ENCODE data around the gene SLC39A13. TPM values are rescaled to one million over a fixed set of nuclear protein-coding genes. Genes with fewer than 3 reads are reported as not detected.

SLC39A13 gene
- total RNA-seq, 4 donors from 2014 or later, result 19.9 to 56.9 (median 43.1) TPM

GRCh38 chr11:47360341-47360740 lies 48.0 kb upstream of the SLC39A13 start:
- H3K27me3 ChIP-seq, result no peaks in the 10 kb centered on the region
- no peaks in the 10 kb centered on the region for H3K36me3 ChIP-seq
- peaks cover 0 to 4% (median 0%) of the 10 kb centered on the region in 4 donors for H3K4me1 ChIP-seq
- TF ChIP-seq CTCF (IDR thresholded peaks at IDR 0.05) (no peak), EP300 (IDR thresholded peaks at IDR 0.05; ENCODE audit: low read depth) (no peak), POLR2A (IDR thresholded peaks at IDR 0.05) (no peak), POLR2AphosphoS5 (IDR thresholded peaks at IDR 0.05) (no peak)
- intact Hi-C loops (cut with DNase I; ENCODE audit: low total_unique reads), result no loop called here
- 90 to 94% methylated on average over 3 to 15 of the region's 15 CpGs for WGBS, 2 donors (ENCODE audit: low coverage in 1 of 2)
- DNase-seq, result no peak
- in situ Hi-C loops (cut with MboI; ENCODE audit: low pct_ligation_motif_present in 1 of 4, low pct_unique_long_range_greater_than_20kb in 1 of 4, low sequenced_read_pairs in 3 of 4), result loop anchor here in 1 of 4 donors (25.0 kb wide), 1 partner anchor 173 kb away; the partner anchor contains the start of genes ARFGAP2 and PACSIN3
- H3K9me3 ChIP-seq, result no peaks in the 10 kb centered on the region
- no peak overlapping the region for H3K27ac ChIP-seq
- no peak overlapping the region for H3K4me3 ChIP-seq

- no peaks in the 10 kb centered on the region for H3K9me3 ChIP-seq
- H3K27ac ChIP-seq, result no peak overlapping the region
- H3K4me3 ChIP-seq, result no peak overlapping the region
- TF ChIP-seq EP300 (IDR thresholded peaks at IDR 0.05; ENCODE audit: low read depth) (no peak), CTCF (IDR thresholded peaks at IDR 0.05) (no peak), POLR2AphosphoS5 (IDR thresholded peaks at IDR 0.05) (no peak), POLR2A (IDR thresholded peaks at IDR 0.05) (no peak)
- no peaks in the 10 kb centered on the region for H3K4me1 ChIP-seq
- H3K27me3 ChIP-seq, result no peaks in the 10 kb centered on the region
- in situ Hi-C loops (cut with MboI; ENCODE audit: low pct_ligation_motif_present in 1 of 4, low pct_unique_long_range_greater_than_20kb in 1 of 4, low sequenced_read_pairs in 3 of 4), result loop anchor here in 1 of 4 donors (25.0 kb wide), 1 partner anchor 174 kb away; the partner anchor contains the start of genes ARFGAP2 and PACSIN3
- 80 to 83% methylated on average over 6 to 13 of the region's 13 CpGs for WGBS, 2 donors (ENCODE audit: low coverage in 1 of 2)
- DNase-seq, result no peak
- no peaks in the 10 kb centered on the region for H3K36me3 ChIP-seq
- intact Hi-C loops (cut with DNase I; ENCODE audit: low total_unique reads), result no loop called here
These were observed 47.0 kb upstream of the SLC39A13 start for GRCh38 chr11:47361419-47361818.

GRCh38 chr11:47366020-47366490 lies 42.3 kb upstream of the SLC39A13 start:
- no peak for DNase-seq
- no peaks in the 10 kb centered on the region for H3K9me3 ChIP-seq
- H3K27ac ChIP-seq, result no peak overlapping the region
- TF ChIP-seq CTCF (IDR thresholded peaks at IDR 0.05), result no peak
- TF ChIP-seq POLR2A (IDR thresholded peaks at IDR 0.05), result no peak
- TF ChIP-seq POLR2AphosphoS5 (IDR thresholded peaks at IDR 0.05), result no peak
- no peak for TF ChIP-seq EP300 (IDR thresholded peaks at IDR 0.05; ENCODE audit: low read depth)
- no peak overlapping the region for H3K4me3 ChIP-seq
- WGBS, 2 donors (ENCODE audit: low coverage in 1 of 2), result 70 to 100% methylated on average over 1 of the region's 1 CpG
- in situ Hi-C loops (cut with MboI; ENCODE audit: low pct_ligation_motif_present in 1 of 4, low pct_unique_long_range_greater_than_20kb in 1 of 4, low sequenced_read_pairs in 3 of 4), result loop anchor here in 1 of 4 donors (25.0 kb wide), 1 partner anchor 179 kb away; the partner anchor contains the start of genes ARFGAP2 and PACSIN3
- no peaks in the 10 kb centered on the region for H3K27me3 ChIP-seq
- no peaks in the 10 kb centered on the region for H3K4me1 ChIP-seq
- intact Hi-C loops (cut with DNase I; ENCODE audit: low total_unique reads), result no loop called here
- H3K36me3 ChIP-seq, result no peaks in the 10 kb centered on the region

GRCh38 chr11:47369676-47370075 lies 38.7 kb upstream of the SLC39A13 start:
- Histone ChIP-seq H3K27me3 (no peaks in the 10 kb centered on the region), H3K9me3 (no peaks in the 10 kb centered on the region), H3K27ac (no peak overlapping the region), H3K4me3 (no peak overlapping the region), H3K4me1 (no peaks in the 10 kb centered on the region), H3K36me3 (no peaks in the 10 kb centered on the region)
- TF ChIP-seq POLR2AphosphoS5 (IDR thresholded peaks at IDR 0.05) (no peak), EP300 (IDR thresholded peaks at IDR 0.05; ENCODE audit: low read depth) (no peak), CTCF (IDR thresholded peaks at IDR 0.05) (no peak), POLR2A (IDR thresholded peaks at IDR 0.05) (no peak)
- intact Hi-C loops (cut with DNase I; ENCODE audit: low total_unique reads), result loop anchor here (10.0 kb wide), 1 partner anchor 485 kb away; no protein-coding TSS in a partner anchor
- 48 to 57% methylated on average over 2 to 3 of the region's 3 CpGs for WGBS, 2 donors (ENCODE audit: low coverage in 1 of 2)
- in situ Hi-C loops (cut with MboI; ENCODE audit: low pct_ligation_motif_present in 1 of 4, low pct_unique_long_range_greater_than_20kb in 1 of 4, low sequenced_read_pairs in 3 of 4), result loop anchor here in 1 of 4 donors (25.0 kb wide), 1 partner anchor 182 kb away; the partner anchor contains the start of genes ARFGAP2 and PACSIN3
- DNase-seq, result no peak

Measured in transverse colon (tissue), 4 donors.